PFSK-1 (cell line): Measurements from ENCODE around the gene RNF141.

ENCODE experiments used
- FOXP2 ChIP-seq: optimal IDR thresholded peaks from 2 replicates; pipeline ENCODE3; 2011; ENCODE audit warnings: borderline replicate concordance, control low read depth, inconsistent platforms; ENCODE audit not compliant: insufficient read depth; ENCODE audit errors: extremely low read length, extremely low read depth
- POLR2AphosphoS5 ChIP-seq: IDR thresholded peaks from 2 replicates; pipeline ENCODE4 v1.6.1; 2012; ENCODE audit warnings: low read depth, mild to moderate bottlenecking, control low read depth, low read length, moderate library complexity
- SIN3A ChIP-seq: IDR thresholded peaks from 2 replicates; pipeline ENCODE4 v1.6.1; 2012; ENCODE audit warnings: mild to moderate bottlenecking, low read length, moderate library complexity, borderline replicate concordance; ENCODE audit not compliant: insufficient read depth
- TAF1 ChIP-seq: IDR thresholded peaks from 2 replicates; pipeline ENCODE4 v1.6.1; 2012; ENCODE audit warnings: low read length, control low read depth, borderline replicate concordance; ENCODE audit not compliant: insufficient read depth
- TF ChIP-seq, protein P1 (sequence below), 2 experiments: IDR thresholded peaks; 2 replicates each; pipeline versions ENCODE4 v1.6.1 to v1.8.0; 2011 to 2012; ENCODE audit warnings: low read depth in 2 of 2, low read length in 2 of 2, control low read depth in 1 of 2, inconsistent platforms in 1 of 2, mild to moderate bottlenecking in 1 of 2, moderate library complexity in 1 of 2; ENCODE audit not compliant: insufficient read depth in 1 of 2

RNF141 gene

DNA sequence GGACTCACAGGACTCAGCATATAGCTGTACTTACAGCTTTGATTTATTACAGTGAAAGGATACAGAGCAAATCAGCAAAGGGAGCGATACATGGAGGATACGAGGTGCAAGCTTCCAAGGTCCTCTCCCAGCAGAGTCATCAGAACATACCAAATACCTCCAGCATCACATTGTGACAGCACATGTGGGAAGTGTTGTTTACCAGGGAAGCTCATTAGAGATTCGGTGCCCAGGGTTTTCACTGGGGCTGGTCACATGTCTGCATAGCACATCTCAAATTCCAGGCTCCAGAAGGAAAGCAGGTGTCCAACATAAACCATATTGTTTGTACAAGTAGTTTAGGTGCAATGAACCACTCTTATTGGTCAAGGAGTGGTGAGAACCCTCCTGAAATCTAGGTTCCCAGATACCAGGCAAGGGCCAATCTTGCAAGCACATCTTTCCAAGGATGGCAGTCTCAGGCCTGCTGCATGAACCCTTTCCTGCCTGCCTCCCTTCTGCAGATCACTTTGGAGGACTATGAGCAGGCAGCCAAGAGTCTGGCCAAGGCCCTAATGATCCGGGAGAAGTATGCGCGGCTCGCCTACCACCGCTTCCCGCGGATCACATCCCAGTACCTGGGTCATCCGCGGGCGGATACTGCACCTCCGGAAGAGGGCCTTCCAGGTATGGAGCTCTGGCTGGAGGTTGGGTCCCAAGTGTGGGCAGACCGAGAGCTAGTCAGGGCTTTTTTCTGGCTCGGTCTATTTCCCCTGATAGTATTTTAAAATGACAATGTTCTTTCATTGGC, 59.2 kb downstream of the RNF141 start:
- TF ChIP-seq SIN3A (no peak), POLR2AphosphoS5 (no peak)

DNA sequence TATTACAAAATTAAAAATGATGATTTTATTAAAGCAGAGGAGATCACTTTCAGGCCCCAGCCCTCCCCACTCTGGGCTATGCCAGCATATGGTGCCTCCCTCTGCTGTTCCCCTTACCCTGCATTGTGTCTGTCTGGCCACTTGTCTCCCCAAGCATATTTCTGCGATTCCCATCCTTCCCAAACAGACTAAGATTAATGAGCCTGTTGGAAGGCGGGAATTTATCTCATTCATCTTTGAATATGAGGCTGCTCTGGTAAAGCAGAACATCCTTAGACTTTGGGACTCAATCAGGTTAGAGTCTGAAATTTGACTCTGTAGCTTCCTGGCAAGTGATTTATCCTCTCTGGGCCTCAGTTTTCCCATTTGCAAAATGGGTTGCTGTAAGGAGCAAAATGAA, 60.2 kb downstream of the RNF141 start:
- TF ChIP-seq, protein P1, sequence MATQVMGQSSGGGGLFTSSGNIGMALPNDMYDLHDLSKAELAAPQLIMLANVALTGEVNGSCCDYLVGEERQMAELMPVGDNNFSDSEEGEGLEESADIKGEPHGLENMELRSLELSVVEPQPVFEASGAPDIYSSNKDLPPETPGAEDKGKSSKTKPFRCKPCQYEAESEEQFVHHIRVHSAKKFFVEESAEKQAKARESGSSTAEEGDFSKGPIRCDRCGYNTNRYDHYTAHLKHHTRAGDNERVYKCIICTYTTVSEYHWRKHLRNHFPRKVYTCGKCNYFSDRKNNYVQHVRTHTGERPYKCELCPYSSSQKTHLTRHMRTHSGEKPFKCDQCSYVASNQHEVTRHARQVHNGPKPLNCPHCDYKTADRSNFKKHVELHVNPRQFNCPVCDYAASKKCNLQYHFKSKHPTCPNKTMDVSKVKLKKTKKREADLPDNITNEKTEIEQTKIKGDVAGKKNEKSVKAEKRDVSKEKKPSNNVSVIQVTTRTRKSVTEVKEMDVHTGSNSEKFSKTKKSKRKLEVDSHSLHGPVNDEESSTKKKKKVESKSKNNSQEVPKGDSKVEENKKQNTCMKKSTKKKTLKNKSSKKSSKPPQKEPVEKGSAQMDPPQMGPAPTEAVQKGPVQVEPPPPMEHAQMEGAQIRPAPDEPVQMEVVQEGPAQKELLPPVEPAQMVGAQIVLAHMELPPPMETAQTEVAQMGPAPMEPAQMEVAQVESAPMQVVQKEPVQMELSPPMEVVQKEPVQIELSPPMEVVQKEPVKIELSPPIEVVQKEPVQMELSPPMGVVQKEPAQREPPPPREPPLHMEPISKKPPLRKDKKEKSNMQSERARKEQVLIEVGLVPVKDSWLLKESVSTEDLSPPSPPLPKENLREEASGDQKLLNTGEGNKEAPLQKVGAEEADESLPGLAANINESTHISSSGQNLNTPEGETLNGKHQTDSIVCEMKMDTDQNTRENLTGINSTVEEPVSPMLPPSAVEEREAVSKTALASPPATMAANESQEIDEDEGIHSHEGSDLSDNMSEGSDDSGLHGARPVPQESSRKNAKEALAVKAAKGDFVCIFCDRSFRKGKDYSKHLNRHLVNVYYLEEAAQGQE (IDR thresholded peaks at IDR 0.05; ENCODE audit: insufficient read depth in 1 of 2, low read depth in 2 of 2, low read length in 2 of 2): no peak
- TF ChIP-seq POLR2AphosphoS5 (no peak), SIN3A (no peak), FOXP2 (no peak), TAF1 (no peak)

DNA sequence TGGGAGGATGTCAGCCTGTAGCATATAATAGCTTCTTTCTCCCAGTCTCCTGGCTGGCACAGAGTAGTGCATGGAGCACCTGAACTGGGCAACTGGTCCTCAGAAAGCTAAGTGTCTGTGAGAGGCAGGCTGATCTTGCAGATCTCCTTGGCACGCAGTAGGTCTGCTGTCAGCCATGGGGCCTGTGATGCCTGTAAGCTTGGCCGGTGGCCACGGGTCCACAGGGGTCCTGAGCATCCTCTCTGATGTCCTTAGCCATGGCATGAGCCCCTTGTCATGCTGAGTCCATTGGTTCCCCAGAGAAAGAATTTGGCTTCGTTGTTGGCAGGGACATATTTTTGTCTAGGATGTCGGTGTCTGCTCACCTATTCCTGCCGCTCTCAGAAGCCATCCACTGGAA, 61.0 kb downstream of the RNF141 start:
- no peak for TF ChIP-seq POLR2AphosphoS5

DNA sequence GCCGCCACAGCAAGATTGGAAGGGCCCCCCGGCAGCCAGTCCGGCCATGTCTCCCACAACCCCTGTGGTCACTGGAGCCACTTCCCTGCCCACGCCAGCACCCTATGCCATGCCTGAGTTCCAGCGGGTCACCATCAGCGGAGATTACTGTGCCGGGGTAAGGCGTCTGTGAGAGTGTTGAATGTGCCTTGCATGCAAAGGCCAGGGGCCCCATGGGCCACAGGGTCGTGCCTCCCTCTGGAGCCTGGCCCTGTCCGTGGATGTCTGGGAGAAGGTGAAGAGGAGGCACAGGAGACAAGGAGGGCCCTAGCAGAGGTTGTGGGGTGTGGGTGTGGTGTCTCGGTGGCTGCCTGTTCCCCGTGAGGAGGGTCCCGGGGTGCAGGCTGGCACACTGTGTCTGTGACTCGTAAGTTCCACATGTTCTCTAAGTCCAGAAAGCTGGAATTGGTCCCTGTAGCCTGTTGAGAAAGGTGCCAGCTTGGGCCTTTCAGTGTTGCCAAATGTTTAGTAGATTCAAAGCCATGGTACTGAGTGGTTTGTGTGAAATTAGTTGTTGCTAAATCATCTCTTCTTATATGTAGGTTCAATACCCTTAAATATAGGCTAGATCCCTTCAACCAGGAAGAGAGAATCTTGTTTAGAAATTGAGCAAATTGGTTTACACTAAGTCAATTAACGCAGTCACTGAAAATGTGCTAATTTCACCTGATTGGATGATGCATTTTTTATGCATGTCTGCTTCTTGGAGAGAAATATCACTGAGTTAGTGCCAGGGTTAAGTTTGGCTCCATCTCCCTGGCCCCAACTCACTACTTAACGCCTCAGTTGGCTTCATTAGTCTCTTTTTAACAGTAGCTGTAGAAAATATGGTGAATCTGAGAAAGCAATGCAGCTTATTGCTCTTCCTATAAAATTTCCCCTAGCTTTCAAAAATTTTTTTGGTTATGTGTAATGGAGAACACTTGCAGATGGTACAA, 62.1 kb downstream of the RNF141 start:
- no peak for TF ChIP-seq POLR2AphosphoS5
- no peak for TF ChIP-seq TAF1
- no peak for TF ChIP-seq SIN3A
- TF ChIP-seq, protein P1 (IDR thresholded peaks at IDR 0.05; ENCODE audit: insufficient read depth in 1 of 2, low read depth in 2 of 2, low read length in 2 of 2): no peak
- no peak for TF ChIP-seq FOXP2

DNA sequence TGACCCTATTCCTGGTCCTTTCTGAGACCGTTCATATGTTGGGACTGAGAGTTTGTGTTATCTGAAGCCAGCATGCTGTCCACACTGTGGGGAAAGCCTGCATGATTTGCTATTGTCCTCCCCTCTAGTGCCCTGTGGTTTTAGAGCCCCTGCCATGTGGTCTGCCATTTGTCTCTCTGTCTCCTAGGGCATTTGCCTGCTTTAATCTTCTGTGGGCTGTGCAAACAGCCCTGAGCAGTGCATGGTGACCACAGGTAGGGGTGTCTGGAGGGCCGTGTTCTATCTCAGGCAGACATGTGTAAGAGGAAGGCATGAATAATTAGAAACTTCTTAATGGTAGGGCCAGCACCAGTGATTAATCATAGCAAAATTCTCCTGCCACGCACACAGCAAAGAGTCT, 62.9 kb downstream of the RNF141 start:
- no peak for TF ChIP-seq FOXP2
- no peak for TF ChIP-seq TAF1
- TF ChIP-seq POLR2AphosphoS5: no peak
- TF ChIP-seq, protein P1 (IDR thresholded peaks at IDR 0.05; ENCODE audit: insufficient read depth in 1 of 2, low read depth in 2 of 2, low read length in 2 of 2): no peak
- TF ChIP-seq SIN3A: no peak

DNA sequence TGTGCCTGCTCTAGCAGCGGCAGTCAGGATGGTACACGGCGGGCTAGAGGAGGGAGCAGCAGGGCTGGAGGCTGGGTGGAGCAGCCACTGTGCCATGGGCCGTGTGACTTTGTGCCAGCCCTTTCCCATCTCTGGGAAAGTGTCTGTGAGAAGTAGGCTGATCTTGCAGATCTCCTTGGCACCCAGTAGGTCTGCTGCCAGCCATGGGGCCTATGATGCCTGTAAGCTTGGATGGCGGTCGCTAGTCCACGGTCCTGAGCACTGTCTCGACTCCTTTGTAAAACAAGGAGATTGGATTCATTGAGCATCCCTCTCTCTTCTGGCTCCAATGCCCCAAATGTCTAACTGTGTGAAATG, 63.3 kb downstream of the RNF141 start:
- TF ChIP-seq SIN3A (no peak), TAF1 (no peak), FOXP2 (no peak), POLR2AphosphoS5 (no peak)
- TF ChIP-seq, protein P1 (IDR thresholded peaks at IDR 0.05; ENCODE audit: insufficient read depth in 1 of 2, low read depth in 2 of 2, low read length in 2 of 2): no peak
